ENCODE data around the gene NECTIN2.

GRCh38 chr19:44907613-44908012 is 61.5 kb downstream of the NECTIN2 start:
- TF ChIP-seq, protein P1, sequence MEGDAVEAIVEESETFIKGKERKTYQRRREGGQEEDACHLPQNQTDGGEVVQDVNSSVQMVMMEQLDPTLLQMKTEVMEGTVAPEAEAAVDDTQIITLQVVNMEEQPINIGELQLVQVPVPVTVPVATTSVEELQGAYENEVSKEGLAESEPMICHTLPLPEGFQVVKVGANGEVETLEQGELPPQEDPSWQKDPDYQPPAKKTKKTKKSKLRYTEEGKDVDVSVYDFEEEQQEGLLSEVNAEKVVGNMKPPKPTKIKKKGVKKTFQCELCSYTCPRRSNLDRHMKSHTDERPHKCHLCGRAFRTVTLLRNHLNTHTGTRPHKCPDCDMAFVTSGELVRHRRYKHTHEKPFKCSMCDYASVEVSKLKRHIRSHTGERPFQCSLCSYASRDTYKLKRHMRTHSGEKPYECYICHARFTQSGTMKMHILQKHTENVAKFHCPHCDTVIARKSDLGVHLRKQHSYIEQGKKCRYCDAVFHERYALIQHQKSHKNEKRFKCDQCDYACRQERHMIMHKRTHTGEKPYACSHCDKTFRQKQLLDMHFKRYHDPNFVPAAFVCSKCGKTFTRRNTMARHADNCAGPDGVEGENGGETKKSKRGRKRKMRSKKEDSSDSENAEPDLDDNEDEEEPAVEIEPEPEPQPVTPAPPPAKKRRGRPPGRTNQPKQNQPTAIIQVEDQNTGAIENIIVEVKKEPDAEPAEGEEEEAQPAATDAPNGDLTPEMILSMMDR (conservative IDR thresholded peaks at IDR 0.05) = no peak
- TF ChIP-seq EZH2 (IDR thresholded peaks at IDR 0.05; ENCODE audit: low read depth) = no peak
